Prostate gland (tissue), 2 donors: ENCODE data around the gene CDK3.

Experiments
- CTCF ChIP-seq, 4 experiments: fragments of 200-600 bp in 2 of 4; fragments of 450-650 bp in 2 of 4; sonication (generic) in 2 of 4; IDR thresholded peaks; 1 replicate in 3 of 4; 2 replicates in 1 of 4; pipeline ENCODE4 v1.5.1; 2016 to 2019; ENCODE audit warnings: antibody characterized with exemption in 4 of 4, mild to moderate bottlenecking in 2 of 4, moderate library complexity in 2 of 4
- POLR2A ChIP-seq: fragments of 450-650 bp; IDR thresholded peaks from one replicate; pipeline ENCODE4 v1.6.1; 2016; ENCODE audit warnings: antibody characterized with exemption, mild to moderate bottlenecking
- POLR2AphosphoS5 ChIP-seq: sonication (generic); formaldehyde crosslinking; IDR thresholded peaks from one replicate; pipeline ENCODE4 v1.6.1; 2017; ENCODE audit warnings: antibody characterized with exemption

DNA sequence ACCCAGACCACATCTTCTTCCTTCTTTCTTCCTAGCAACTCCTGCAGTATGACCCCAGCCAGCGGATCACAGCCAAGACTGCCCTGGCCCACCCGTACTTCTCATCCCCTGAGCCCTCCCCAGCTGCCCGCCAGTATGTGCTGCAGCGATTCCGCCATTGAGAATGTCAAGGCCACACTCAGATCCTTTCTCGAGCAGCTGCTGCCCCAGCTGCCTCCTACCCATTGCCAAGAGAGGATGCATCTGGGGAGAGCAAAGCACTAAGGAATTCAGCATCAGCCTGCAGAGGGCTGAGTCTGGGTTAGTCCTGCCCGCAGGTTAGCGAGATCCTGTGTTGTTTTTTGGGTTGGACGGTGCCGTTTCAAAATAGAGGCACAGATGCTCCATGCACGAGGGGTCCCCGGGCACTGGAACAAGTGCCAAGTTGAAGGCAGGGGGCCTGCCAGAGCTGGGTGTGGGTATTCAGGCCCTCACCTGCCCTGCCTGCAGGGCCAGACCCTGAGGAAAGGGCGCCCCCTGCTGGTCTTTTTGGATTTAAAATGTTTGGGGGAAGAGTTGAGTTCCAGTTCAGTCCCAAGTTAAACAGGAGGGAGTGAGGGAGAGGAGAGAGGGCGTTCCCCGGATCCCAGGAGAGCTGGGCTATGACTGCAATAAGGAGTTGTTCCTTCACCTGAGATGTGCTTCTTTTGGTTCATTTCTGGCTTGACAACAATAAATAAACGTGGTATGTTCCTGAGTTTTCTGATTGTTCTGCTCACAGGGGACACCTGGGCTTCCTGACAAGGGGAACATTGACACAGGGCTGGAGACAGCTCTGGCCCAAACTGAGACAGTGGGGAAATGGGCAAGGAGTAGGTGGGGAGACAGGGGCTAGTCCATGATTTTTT lies 4.9 kb downstream of the CDK3 start:
- peak; percentile 32 to 88 (median 84) for TF ChIP-seq CTCF (IDR thresholded peaks at IDR 0.05)
- TF ChIP-seq POLR2AphosphoS5 = peak; percentile 59
- TF ChIP-seq POLR2A = no peak
